H1 (cell line): ENCODE data around the gene ARHGEF16. TPM values are rescaled to one million over a fixed set of nuclear protein-coding genes. Genes with fewer than 3 reads are reported as not detected.

Experiments
- CTCF ChIA-PET: fragments of 300-600 bp; sonication (Branson Sonifier 250); formaldehyde crosslinking; loops from one replicate; lab custom pipeline; 2021; ENCODE audit not compliant: partially characterized antibody; lab: Charles Lee
- POLR2A ChIA-PET: fragments of 300-600 bp; sonication (Branson Sonifier 250); formaldehyde crosslinking; loops from one replicate; lab custom pipeline; 2021; ENCODE audit warnings: inconsistent platforms; ENCODE audit not compliant: partially characterized antibody; lab: Charles Lee
- DNase-seq, 2 experiments: peaks; one replicate each; pipeline versions ENCODE4 v3.0.0 to v3.0.0-alpha.2; 2010 to 2022; ENCODE audit warnings: low spot score in 2 of 2, low read depth in 1 of 2, mixed read lengths in 1 of 2
- FAIRE-seq: peaks from 2 replicates; lab custom pipeline; 2011; peaks lifted over from hg19 to GRCh38; lab: Jason Lieb, UNC
- H2AFZ ChIP-seq: 2 replicates; pipeline ENCODE4 v1.8.1; 2012; ENCODE audit warnings: low read length, inconsistent platforms
- H2AK5ac ChIP-seq: 2 replicates; pipeline ENCODE4 v1.6.1; 2013; ENCODE audit warnings: low read depth, low read length
- H2BK120ac ChIP-seq: replicated peaks from 2 replicates; pipeline ENCODE3; 2013; ENCODE audit warnings: low read depth, low read length, inconsistent platforms
- H2BK12ac ChIP-seq: 2 replicates; pipeline ENCODE4 v1.6.1; 2013; ENCODE audit warnings: low read depth, low read length
- H2BK15ac ChIP-seq: 2 replicates; pipeline ENCODE4 v1.6.1; 2013; ENCODE audit warnings: low read length
- H2BK20ac ChIP-seq: 2 replicates; pipeline ENCODE4 v1.6.1; 2013; ENCODE audit warnings: low read length
- H2BK5ac ChIP-seq: 2 replicates; pipeline ENCODE4 v1.6.1; 2013; ENCODE audit warnings: low read depth, low read length
- H3K14ac ChIP-seq: 2 replicates; pipeline ENCODE4 v1.6.1; 2013; ENCODE audit warnings: inconsistent platforms; ENCODE audit not compliant: insufficient read length
- H3K18ac ChIP-seq: 2 replicates; pipeline ENCODE4 v1.6.1; 2013; ENCODE audit warnings: low read length; ENCODE audit errors: extremely low read depth
- H3K23ac ChIP-seq: 2 replicates; pipeline ENCODE4 v1.6.1; 2013; ENCODE audit warnings: inconsistent platforms; ENCODE audit not compliant: insufficient read length
- H3K23me2 ChIP-seq: 2 replicates; pipeline ENCODE4 v1.6.1; 2013; ENCODE audit warnings: low read depth, low read length
- H3K27ac ChIP-seq: 2 replicates; pipeline ENCODE4 v1.6.1; 2011; ENCODE audit warnings: low read depth, low read length, inconsistent platforms
- H3K27me3 ChIP-seq, 4 experiments: replicated peaks in 1 of 4; 1 replicate in 1 of 4; 2 replicates in 3 of 4; pipeline versions ENCODE4 v1.6.1 to v1.8.1; 2011 to 2013; ENCODE audit warnings: low read length in 3 of 4, mild to moderate bottlenecking in 3 of 4, inconsistent platforms in 2 of 4, mixed read lengths in 2 of 4, moderate library complexity in 1 of 4; ENCODE audit not compliant: control insufficient read depth in 3 of 4, insufficient read depth in 3 of 4; ENCODE audit errors: extremely low read depth in 1 of 4
- H3K36me3 ChIP-seq, 4 experiments: 2 replicates each; pipeline versions ENCODE4 v1.6.1 to v1.8.1; 2011 to 2013; ENCODE audit warnings: mild to moderate bottlenecking in 4 of 4, low read length in 3 of 4, moderate library complexity in 2 of 4, control low read depth in 1 of 4, inconsistent platforms in 1 of 4; ENCODE audit not compliant: insufficient read depth in 4 of 4, control insufficient read depth in 2 of 4
- H3K4ac ChIP-seq: replicated peaks from 2 replicates; pipeline ENCODE3; 2013; ENCODE audit warnings: low read length, low read depth, mixed read lengths, inconsistent platforms; ENCODE audit not compliant: insufficient read length
- H3K4me1 ChIP-seq, 4 experiments: replicated peaks in 1 of 4; 1 replicate in 1 of 4; 2 replicates in 3 of 4; pipeline versions ENCODE4 v1.6.1 to v1.8.1; 2011 to 2013; ENCODE audit warnings: low read length in 3 of 4, inconsistent platforms in 2 of 4, mixed read lengths in 1 of 4; ENCODE audit not compliant: insufficient read depth in 4 of 4, control insufficient read depth in 3 of 4
- H3K4me2 ChIP-seq, 2 experiments: 2 replicates each; pipeline versions ENCODE4 v1.6.1 to v1.8.1; 2011 to 2013; ENCODE audit warnings: low read depth in 2 of 2, low read length in 2 of 2, control low read depth in 1 of 2, inconsistent platforms in 1 of 2, mild to moderate bottlenecking in 1 of 2; ENCODE audit not compliant: insufficient read depth in 1 of 2
- H3K4me3 ChIP-seq, 4 experiments: fragments of 200-600, 300-600 bp in 1 of 4; sonication (generic), shearing (Covaris generic), sonication (Bioruptor Twin) in 1 of 4; 2 replicates each; pipeline versions ENCODE4 v1.5.1 to v1.8.1; 2011 to 2016; ENCODE audit warnings: low read length in 4 of 4, low read depth in 3 of 4, control low read depth in 2 of 4, inconsistent platforms in 2 of 4, mild to moderate bottlenecking in 2 of 4, mixed read lengths in 1 of 4, moderate library complexity in 1 of 4; ENCODE audit not compliant: insufficient read depth in 2 of 4; ENCODE audit errors: extremely low read depth in 1 of 4
- H3K56ac ChIP-seq: replicated peaks from 2 replicates; pipeline ENCODE3; 2013; ENCODE audit warnings: low read depth, mild to moderate bottlenecking, mixed read lengths, low read length, inconsistent platforms; ENCODE audit not compliant: insufficient read length
- H3K79me1 ChIP-seq: 2 replicates; pipeline ENCODE4 v1.6.1; 2013; ENCODE audit warnings: low read depth, low read length, control low read depth
- H3K79me2 ChIP-seq, 2 experiments: 2 replicates each; pipeline versions ENCODE4 v1.6.1 to v1.8.1; 2012 to 2013; ENCODE audit warnings: low read length in 2 of 2, mild to moderate bottlenecking in 2 of 2, inconsistent platforms in 1 of 2; ENCODE audit not compliant: insufficient read depth in 2 of 2, control insufficient read depth in 1 of 2
- H3K9ac ChIP-seq, 4 experiments: replicated peaks in 1 of 4; 1 replicate in 1 of 4; 2 replicates in 3 of 4; pipeline versions ENCODE4 v1.6.1 to v1.8.1; 2011 to 2013; ENCODE audit warnings: low read depth in 3 of 4, low read length in 3 of 4, control low read depth in 2 of 4, mild to moderate bottlenecking in 2 of 4, moderate library complexity in 2 of 4, inconsistent platforms in 1 of 4; ENCODE audit errors: extremely low read depth in 1 of 4
- H3K9me3 ChIP-seq, 2 experiments: 2 replicates each; pipeline versions ENCODE4 v1.6.1 to v1.8.1; 2012 to 2013; ENCODE audit warnings: mild to moderate bottlenecking in 2 of 2, moderate library complexity in 2 of 2, control low read depth in 1 of 2, inconsistent platforms in 1 of 2, low read depth in 1 of 2, low read length in 1 of 2, mixed read lengths in 1 of 2; ENCODE audit not compliant: insufficient read depth in 2 of 2
- H4K20me1 ChIP-seq, 2 experiments: replicated peaks in 1 of 2; 2 replicates each; pipeline versions ENCODE3 to v1.8.1; 2011 to 2013; ENCODE audit warnings: inconsistent platforms in 2 of 2, low read length in 2 of 2, mild to moderate bottlenecking in 1 of 2; ENCODE audit not compliant: insufficient read depth in 2 of 2, control insufficient read depth in 1 of 2
- H4K5ac ChIP-seq: 2 replicates; pipeline ENCODE4 v1.6.1; 2013; ENCODE audit warnings: low read length, low read depth, mixed read lengths, inconsistent platforms; ENCODE audit not compliant: insufficient read length
- H4K8ac ChIP-seq: 2 replicates; pipeline ENCODE4 v1.8.0; 2013; ENCODE audit warnings: mild to moderate bottlenecking, moderate library complexity, low read length, inconsistent platforms; ENCODE audit not compliant: insufficient read depth; ENCODE audit errors: extremely low read depth
- H4K91ac ChIP-seq: replicated peaks from 2 replicates; pipeline ENCODE3; 2013; ENCODE audit warnings: low read length, mixed read lengths, inconsistent platforms; ENCODE audit not compliant: insufficient read length
- BACH1 ChIP-seq: IDR thresholded peaks from 2 replicates; pipeline ENCODE4 v1.6.1; 2012; ENCODE audit warnings: low read length, improper control_type of control experiment
- KDM5A ChIP-seq: fragments of 200-600 bp; IDR thresholded peaks from 2 replicates; pipeline ENCODE4 v1.7.1; 2012; ENCODE audit warnings: mild to moderate bottlenecking, low read length, inconsistent platforms, mixed read lengths
- NANOG ChIP-seq: IDR thresholded peaks from 2 replicates; pipeline ENCODE4 v1.6.1; 2011; ENCODE audit warnings: low read length, low read depth, mild to moderate bottlenecking, inconsistent platforms; ENCODE audit not compliant: insufficient read depth, poor library complexity, severe bottlenecking
- RAD21 ChIP-seq, 2 experiments: IDR thresholded peaks in 1 of 2; conservative IDR thresholded peaks in 1 of 2; 2 replicates each; pipeline ENCODE4 v1.6.1; 2011; ENCODE audit warnings: low read depth in 2 of 2, low read length in 2 of 2, improper control_type of control experiment in 1 of 2, inconsistent platforms in 1 of 2, mild to moderate bottlenecking in 1 of 2, moderate library complexity in 1 of 2
- WGBS, 2 experiments: shearing (Covaris generic) in 1 of 2; methylation state at CpG; one replicate each; pipeline versions ENCODE4 v1.1.6 to v1.1.7; 2013 to 2015; ENCODE audit warnings: low lambda C conversion rate in 2 of 2, mixed read lengths in 2 of 2, inconsistent platforms in 1 of 2, low coverage in 1 of 2, missing lambda C conversion rate in 1 of 2; ENCODE audit not compliant: insufficient replicate concordance in 2 of 2, insufficient coverage in 1 of 2, insufficient read length in 1 of 2; ENCODE audit errors: extremely low coverage in 1 of 2, missing lambda C conversion rate in 1 of 2; 5-methylcytosine and 5-hydroxymethylcytosine counted together
- polyA plus RNA-seq, 7 experiments: library from polyadenylated mRNA; depleted of rRNA in 3 of 7; stranded (reverse) in 5 of 7; unstranded in 2 of 7; fragments of >200 nt in 5 of 7; fragments of 200-250 nt in 2 of 7; gene quantifications; 1 replicate in 5 of 7; 2 replicates in 1 of 7; 4 replicates in 1 of 7; pipeline versions ENCODE4 v1.2.1 to v1.2.3, GENCODE V29; 2011 to 2013; ENCODE audit warnings: missing spikeins in 2 of 7, mixed read lengths in 2 of 7
- total RNA-seq: library from RNA; stranded (reverse); fragmentation: NEBNext Ultra II Directional; extraction: Animal tissue kit (Norgen Biotek cat#: 25700); gene quantifications from 2 replicates; pipeline ENCODE4 v1.2.1, GENCODE V29; 2021

Gene ARHGEF16
- total and polyA plus RNA-seq, 2 of the 8 experiments (the other 6 are each of a cell fraction or from before 2014, with no cell fraction given) = 18.3 to 20.7 TPM

DNA sequence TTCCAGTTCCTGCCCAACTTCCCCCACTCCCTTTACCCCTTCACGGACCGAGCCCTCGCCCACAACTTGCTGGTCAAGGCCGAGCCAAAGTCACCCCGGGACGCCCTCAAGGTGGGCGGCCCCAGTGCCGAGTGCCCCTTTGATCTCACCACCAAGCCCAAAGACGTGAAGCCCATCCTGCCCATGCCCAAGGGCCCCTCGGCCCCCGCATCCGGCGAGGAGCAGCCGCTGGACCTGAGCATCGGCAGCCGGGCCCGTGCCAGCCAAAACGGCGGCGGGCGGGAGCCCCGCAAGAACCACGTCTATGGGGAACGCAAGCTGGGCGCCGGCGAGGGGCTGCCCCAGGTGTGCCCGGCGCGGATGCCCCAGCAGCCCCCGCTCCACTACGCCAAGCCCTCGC is 42.1 kb upstream of the ARHGEF16 start:
- POLR2A ChIA-PET = no interaction called here
- Histone ChIP-seq H3K9me3 (peaks cover 10 to 11% of the 10 kb centered on the region in 2 experiments), H4K5ac (no peak overlapping the region), H3K14ac (no peak overlapping the region), H3K27me3 (peaks cover 0 to 2% (median 0%) of the 10 kb centered on the region in 4 experiments; a peak in 1 of 7 replicates), H2BK15ac (no peak overlapping the region), H3K79me1 (no peaks in the 10 kb centered on the region), H3K4me3 (no peak overlapping the region), H3K27ac (no peak overlapping the region), H3K23ac (no peak overlapping the region), H2BK5ac (no peak overlapping the region), H2BK12ac (no peak overlapping the region), H3K36me3 (no peaks in the 10 kb centered on the region; a peak in 1 of 8 replicates), H4K20me1 (peaks cover 0 to 11% of the 10 kb centered on the region in 2 experiments), H3K4me1 (no peaks in the 10 kb centered on the region; a peak in 1 of 7 replicates), H4K91ac (no peak overlapping the region), H4K8ac (peak overlapping the region; percentile 25; the same call in 1 of the 2 replicates), H2BK120ac (no peak overlapping the region), H3K23me2 (peaks cover 12% of the 10 kb centered on the region), H2BK20ac (no peak overlapping the region), H3K56ac (no peak overlapping the region), H3K4ac (no peak overlapping the region), H3K9ac (no peak overlapping the region), H2AK5ac (no peak overlapping the region), H3K18ac (no peak overlapping the region), H3K4me2 (no peak overlapping the region), H2AFZ (no peak overlapping the region), H3K79me2 (no peaks in the 10 kb centered on the region)
- 84% methylated on average over 5 of the region's 33 CpGs; no CpG with 5 or more reads in 1 of the 2 experiments for WGBS, 2 experiments
- CTCF ChIA-PET = interaction anchor here (0.7 to 2.1 kb wide), 4 partner anchors 9 to 22 kb away, joined by 4 to 9 read pairs (median 6); no protein-coding TSS in a partner anchor
- DNase-seq (no peak), FAIRE-seq (no peak)
- TF ChIP-seq KDM5A (no peak), BACH1 (no peak), NANOG (no peak), RAD21 (IDR thresholded peaks at IDR 0.05 in 1 of 2, conservative IDR thresholded peaks at IDR 0.05 in 1 of 2; ENCODE audit: low read depth in 2 of 2, low read length in 2 of 2) (no peak)
